Measurements from ENCODE around the gene SFXN2.
A peak's percentile ranks its signal among the peaks of the same experiment; 100 is the strongest.
"Not testable (repeated sequence)": the region's sequence is repeated elsewhere in the genome, so short reads cannot be mapped to it uniquely, and the experiment has no call there.

SFXN2 gene, protein sequence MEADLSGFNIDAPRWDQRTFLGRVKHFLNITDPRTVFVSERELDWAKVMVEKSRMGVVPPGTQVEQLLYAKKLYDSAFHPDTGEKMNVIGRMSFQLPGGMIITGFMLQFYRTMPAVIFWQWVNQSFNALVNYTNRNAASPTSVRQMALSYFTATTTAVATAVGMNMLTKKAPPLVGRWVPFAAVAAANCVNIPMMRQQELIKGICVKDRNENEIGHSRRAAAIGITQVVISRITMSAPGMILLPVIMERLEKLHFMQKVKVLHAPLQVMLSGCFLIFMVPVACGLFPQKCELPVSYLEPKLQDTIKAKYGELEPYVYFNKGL

DNA sequence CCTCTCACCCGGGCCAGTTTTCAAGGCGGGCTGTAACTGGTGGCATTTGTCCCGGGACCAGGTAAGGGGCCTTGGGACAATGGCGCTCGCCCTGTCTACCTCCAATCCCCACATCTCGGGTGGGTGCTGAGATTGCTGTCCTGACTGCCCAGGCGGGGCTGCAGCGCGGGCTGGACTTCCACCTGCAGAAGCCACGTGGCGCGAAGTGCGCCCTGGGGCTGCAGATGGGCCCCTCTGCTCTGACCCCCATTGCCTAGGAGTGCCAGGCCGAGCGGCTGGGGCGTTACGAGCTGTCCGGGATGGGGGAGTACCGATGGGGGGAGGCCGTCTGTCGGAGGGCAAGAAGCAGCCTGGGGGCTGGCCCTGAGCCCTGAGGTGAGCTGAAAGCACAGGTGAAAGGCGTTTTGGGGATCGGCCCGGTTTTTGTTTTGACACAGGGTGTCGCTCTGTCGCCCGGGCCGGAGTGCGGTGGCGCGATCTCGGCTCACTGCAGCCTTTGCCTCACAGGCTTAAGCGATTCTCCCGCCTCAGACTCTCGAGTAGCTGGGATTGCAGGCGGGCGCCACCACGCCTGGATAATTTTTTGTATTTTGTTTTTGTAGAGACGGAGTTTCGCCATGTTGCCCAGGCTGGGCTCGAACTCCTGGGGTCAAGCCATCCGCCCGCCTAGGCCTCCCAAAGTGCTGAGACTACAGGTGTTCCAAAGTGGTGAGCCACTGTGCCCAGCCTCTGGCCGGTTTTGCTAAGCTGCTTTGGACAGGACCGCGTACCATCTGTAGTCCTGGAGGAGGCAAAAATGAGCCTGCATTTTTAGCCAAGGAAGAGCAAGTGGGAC is at the start of gene SFXN2:
TSS of gene SFXN2 (plus strand) at position 16 of the 835 bp plus-strand sequence. CDS start 12,001 bp downstream, outside the sequence.
- peak in 1 of 2 donors; percentile 53 for DNase-seq

DNA sequence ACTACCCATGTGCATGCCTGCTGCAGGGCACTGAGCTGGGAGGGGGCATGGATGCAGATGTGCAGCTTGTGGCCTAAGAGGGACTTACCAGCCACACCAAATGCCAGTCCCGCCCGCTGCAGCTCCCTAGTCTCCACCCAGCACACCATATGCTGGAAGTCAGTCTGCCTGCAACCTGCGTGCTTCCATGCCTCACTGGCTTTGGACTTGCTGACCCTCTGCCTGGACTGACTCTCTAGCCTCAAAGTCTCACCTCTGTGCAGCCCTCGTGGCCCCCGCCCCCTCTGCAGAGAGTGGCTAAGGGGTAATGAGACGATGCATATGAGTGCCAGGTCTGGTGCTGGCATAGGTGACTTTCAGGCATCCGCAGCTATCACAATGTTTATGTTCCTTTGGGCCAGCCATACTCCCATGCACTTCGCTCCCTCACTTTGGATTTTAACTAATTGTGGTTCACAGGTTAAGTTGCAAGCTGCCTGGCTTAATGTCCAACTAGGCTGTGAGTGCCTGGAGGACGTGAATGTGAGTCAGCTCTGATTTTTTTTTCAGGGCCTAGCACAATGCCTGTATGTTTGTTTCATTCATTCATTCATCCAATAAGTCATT is 48.4 kb upstream of the SFXN2 start:
- DNase-seq: no peak

DNA sequence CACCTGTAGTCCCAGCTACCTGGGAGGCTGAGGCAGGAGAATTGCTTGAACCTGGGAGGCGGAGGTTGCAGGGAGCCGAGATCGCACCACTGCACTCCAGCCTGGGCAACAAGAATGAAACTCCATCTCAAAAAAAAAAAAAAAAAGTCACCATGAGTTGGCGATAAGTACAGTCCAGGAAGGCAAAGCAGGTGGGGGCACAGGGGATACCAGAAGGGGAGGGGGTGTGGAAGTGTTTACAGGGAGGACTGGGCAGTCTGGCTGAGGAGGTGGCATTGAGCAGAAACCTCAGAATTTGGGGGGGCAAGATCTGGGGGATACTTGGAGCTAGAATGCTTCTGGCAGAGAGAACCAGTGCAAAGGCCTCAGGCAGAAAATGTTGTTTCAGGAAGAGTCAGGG is 47.0 kb upstream of the SFXN2 start:
- DNase-seq: not testable (repeated sequence)

DNA sequence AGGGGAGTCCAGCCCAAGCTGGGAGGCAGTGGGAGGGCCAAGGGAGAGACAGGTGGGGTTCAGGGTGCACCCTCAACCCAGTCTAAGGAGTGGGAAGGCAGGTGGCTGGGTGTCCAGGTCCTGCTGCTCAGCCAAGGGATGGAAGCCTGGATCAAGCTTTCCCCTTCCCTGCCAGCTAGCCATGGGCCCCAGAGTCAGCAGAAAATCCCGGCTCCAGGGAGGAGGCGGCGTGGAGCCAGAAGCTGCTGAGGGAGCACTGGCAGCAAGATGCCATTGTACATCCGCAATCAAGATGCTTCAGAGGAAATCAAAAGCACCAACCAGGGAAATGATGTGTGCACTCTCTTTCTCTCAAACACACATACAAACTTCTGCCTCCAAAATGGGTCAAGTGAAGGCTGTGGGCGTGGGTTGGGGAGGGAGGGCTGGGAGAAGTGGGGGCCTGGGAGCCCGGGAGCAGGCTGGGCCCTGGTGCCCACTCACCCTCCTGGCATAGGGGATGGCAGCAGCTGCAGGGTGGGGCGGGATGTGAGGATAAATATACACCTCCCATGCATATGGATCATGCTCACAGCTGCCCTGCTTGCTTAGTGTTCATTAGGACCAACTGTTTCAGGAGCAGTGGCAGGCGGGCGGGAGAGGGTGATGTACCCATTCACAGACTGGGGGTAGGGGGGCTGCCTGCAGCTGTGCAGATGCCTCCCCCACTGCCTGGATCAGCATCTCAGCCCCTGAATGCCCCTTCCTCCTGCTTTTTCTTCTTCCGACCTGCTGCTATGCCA is 45.9 kb upstream of the SFXN2 start:
- no peak for DNase-seq

DNA sequence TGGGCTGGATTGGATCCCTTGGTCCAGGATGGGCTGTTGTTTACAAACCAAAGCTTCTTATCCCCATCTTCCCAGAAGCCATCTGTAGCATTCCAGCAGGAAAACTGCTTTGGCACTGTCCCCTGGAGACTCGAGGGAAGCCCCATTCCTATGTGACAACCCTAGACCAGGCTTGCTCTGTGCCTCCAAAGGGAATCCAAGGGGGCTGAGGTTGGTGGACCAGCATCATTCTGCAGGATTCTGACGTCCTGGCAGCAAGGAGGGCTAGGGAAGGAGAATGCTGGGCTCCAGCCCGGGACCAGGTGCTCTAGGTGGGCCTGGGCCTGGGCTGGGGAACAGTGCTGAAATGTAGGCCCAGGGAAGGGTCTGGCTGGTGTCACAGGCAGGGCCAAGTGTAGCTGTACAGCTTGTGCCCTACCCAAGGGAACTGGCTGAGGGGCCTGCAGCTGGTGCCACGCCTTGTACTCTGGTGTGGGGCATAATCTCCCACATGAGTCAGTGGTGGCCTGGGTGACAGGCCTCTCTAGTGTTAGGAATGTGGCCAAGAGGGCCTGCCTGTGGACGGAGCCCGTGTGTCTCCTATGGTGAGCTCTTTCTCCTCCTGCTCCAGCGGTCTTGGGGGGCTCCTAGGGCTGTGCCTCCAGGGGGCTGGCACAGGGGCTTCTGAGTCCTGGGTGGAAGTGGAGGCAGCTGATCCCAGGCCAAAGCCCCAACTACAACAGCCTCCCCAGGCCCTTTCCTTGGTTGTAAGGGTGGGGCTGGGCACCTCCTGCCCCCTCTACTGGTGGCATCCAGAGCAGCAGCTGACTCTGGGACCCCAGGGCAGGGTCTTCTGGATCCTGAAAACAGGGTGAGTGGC is 45.0 kb upstream of the SFXN2 start:
- no peak for DNase-seq

DNA sequence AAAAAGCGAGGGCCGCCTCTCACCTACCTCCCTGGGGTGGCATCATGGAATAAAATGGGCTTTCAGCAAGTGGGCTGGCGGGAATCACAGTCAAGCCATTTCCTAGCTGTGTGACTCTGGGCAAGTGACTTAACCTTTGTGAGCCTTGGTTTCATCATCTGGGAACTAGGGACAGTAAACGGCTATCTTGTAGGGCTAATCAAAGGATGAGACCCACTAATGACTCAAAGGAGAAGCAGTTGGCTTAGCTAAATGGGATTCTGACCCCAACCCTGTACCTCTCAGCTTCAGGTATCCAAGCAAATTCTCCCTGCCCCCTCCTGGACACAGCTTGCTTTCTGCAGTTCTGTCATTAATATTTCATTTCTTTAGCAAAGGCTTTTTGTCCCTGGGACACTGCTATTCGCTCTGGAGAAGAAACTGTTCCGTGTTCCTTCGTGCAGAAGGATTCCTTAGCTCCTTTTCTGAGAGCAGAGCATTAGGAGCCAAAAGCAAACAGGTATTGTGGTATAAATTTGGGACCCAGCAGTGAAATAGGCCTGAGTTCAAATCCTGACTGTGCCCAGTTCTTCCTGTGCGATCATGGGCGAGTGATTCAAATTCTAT is 44.3 kb upstream of the SFXN2 start:
- DNase-seq: no peak

DNA sequence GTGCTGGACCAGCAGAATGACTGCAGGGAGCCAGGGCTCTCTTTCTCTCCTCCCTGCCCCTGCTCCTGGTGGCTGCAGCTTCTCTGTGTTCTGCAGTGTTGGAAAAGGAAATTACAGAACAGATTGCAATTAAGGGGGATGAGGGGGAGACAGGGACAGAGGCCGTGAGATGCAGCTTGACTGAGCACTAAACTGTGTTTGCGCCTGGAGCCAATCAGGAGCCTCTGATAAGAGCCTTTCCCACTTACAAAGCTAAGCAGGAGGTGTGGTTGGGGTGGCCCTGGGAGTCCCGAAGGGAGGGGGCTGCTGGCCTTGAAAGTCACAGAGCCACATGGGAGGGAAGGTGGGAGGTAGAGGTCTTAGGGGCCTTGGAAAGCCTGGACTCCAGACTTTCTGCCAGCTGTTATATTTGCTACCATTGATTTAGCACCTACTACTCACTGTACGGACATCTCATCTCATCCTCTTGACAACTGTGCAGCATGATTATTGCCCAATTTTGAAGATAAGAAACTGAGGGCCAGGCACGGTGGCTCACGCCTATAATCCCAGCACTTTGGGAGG is 43.5 kb upstream of the SFXN2 start:
- no peak for DNase-seq

DNA sequence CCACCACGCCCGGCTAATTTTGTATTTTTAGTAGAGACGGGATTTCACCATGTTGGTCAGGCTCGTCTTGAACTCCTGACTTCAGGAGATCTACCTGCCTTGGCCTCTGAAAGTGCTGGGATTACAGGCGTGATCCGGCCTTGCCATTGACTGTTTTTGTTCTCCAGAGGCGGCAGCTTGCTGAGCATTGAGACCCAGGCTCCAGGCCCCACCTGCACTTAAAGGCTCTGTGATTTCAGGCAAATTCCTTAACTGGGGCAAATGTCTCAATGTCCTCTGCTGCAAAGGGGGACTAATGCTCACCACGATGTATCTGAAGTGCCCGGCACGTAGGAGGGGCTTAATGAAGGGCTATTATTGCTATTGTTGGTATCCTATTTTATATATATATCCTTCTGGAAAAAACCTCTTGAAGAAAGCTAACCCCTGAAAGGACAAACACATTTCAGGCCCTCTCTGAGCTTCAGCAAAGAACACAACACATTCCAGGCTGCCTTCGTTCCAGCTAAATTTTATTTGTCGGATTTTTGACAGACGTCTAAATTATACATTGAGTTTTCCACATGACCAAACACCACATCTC is 41.1 kb upstream of the SFXN2 start:
- DNase-seq: no peak

DNA sequence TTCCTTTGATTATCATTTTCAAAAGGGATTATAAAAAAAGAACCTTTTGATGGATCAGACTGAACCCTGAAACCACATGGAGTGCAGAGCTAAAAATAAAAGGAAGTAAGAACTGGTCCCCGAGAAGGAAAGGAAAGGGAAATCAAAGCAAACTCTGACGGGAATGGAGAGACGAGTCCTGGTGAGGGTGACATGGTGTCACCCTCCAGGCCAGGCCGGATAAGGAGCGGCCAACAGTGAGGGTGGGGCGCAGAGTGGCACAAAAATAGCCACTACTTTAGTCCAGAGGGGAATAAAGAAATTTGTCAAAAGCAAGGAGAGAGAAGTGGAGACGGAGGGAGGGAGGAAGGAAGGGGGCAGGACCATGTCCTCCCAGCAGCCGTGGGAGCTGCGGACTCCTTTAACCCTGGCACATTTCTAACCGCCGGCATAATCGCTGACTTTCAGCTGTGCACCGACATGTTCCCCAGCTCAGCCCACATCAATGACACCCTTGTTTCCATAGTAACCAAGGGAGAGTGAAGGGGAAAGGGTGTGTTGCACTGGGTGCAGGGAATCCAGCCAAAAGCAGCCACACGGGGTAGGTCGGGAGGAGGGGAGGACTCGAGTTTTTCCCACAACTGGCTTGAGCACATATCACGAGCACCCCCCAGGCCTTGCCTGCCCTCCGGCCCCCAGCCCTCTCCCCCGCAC is 40.5 kb upstream of the SFXN2 start:
- peak; percentile 71 to 86 for DNase-seq

DNA sequence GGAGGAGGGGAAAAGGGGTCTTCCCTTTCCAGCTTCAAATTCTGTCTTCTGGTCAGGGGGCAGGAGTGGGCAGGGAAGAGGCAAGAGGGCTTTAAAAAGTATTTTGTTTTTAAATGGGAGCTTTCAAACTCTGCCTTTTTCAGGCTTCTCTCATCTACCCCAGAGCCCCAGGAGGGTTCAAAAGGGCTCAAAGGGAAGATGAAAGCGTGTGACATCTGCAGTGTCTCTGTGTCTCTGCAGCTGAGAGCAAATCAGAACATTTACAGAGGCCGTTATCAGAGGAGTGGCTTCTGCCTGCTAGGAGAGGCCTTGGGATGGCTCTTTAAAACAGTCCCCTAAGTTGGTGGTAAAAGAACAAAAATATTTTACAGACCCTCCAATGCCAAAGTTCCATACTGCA is 39.9 kb upstream of the SFXN2 start:
- DNase-seq: peak in 1 of 2 donors; percentile 39

DNA sequence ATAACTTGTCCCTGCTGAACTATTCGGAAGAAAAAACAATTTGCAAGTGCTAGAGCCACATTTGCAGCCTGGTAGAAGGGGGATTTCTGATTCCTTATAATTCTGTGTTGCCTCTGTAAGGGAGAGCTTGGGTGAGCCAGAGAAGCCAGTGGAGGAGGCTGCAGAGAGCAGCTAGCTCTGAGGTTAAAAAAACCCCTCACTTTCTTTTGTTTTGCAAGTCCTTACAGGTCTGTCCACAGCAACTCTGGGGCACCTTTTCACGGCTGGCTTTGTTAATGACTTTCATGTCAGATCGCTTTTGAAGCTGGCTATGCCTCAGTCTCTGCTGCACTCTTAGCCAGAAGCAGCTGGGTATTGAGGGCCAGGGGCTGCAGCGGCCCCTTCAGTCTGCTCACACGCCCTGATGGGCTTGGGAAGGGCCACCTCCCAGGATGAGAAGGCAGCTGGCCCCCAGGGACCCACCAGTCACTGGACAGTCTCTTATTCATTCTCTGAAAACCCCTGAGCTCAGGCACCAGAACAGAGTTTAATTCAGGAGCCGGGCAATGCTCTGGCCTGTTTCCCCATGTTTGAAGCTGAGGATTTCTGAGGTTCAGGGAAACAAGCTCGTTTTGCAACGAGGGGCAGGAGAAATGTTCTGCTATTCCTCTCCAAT is 39.3 kb upstream of the SFXN2 start:
- no peak for DNase-seq

DNA sequence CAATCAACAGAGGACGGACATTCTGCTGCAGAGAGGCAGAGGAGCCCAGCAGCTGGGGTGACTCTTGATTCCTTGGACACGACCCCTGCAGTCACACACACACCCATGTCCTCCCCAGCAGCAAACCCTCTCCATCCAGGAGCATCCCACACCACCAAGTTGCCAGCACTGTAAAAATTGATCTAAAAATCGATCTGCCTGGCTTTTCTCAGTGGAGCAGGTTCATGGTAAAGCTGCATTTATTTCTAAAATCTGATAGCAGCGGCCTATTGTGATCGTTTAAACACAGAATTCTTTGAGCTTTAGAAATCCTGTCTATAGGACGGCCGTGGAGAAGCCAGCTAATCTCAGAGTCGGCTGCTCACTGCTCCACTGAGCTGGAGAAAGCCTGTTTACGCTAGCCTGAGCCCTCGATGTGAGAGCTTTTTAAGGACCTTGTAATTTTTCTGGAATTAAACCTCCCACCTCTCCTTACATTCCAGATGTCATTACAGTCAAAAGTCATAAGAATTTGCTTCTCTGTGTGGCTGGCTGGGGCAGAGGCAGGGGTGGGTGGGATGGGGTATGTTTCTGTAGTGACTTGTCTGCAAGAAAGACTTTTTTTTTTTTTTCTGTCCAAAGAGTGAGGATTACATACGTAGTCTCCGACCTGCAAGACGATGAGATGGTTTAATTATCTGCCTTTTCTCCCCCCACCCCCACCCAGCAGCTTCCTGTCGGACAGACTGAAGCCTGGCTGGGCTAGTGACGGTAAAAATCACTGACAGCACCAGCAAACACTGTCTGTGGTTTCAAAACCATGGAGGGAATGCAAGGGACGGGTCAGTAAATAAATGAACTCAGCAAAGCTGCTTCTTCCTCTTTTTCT is 38.5 kb upstream of the SFXN2 start:
- peak in 1 of 2 donors; percentile 40 for DNase-seq

DNA sequence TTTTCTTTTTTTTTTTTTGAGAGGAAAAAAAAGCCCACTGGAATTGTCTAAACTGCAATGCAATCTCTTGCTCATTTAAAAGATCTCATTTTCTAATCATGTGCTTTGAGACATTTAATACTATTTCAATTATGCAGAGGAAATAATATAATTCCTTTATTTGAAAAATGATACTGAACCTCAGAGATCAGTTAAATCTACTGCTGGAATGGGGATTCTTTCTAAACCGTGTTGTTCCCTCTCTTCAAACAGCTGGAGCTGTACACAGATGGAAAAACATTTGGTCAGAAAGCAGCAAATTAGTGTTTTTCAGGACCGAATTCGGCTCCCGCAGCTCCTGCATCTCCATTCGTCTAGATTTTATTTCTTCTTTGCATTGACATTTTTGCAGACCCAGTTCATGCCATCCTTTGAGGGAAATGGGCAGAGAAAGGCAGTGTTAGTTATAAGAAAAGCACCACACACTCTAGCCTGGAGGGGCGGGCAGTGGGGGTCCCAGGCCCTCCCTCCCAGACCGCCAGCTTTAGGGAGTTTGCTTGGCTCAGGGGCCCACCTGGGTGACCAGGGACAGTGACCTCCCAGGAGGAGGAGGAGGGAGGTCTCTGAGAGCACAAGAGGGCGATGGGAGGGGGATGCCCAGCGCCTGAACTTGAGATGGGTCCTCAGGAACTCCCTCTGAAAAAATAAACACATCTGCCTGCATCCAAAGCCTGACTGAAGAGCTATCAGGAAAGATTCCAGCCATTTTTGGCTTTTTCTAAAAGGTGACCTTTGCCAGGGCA is 37.7 kb upstream of the SFXN2 start:
- DNase-seq: no peak

DNA sequence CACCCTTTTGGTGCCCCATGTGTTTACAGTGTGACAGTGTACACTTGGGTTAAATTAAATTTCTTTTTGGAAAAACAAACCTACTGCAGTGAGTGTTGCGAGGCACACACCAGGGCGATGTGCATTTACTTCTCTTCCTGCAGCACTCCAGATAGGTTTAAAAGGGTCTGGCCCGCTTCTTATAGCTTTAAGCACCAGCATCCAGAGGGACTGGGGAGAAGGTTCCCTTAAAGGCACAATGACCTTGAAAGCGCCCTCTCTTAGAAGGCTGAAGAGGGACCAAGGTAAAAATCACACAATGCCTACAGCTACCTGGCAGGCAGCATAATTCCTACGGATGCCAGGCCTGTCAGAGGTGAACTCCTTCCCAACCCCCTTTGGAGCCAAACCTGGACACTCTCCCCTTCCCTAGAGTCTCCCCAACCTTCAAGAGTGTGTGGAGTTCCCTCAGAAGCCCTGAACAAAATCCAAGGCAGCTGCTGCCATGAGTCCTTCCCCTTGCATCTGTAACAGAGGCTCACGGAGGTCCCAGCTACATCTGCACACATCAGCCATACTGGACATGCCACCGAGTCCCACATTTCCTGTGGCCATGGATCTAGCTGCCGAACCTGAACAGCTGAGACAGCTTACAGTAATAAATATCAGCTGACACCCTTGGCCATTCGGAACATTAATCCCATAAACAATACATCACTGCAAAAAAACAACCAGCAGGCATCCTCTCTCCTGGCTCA is 36.9 kb upstream of the SFXN2 start:
- no peak for DNase-seq

DNA sequence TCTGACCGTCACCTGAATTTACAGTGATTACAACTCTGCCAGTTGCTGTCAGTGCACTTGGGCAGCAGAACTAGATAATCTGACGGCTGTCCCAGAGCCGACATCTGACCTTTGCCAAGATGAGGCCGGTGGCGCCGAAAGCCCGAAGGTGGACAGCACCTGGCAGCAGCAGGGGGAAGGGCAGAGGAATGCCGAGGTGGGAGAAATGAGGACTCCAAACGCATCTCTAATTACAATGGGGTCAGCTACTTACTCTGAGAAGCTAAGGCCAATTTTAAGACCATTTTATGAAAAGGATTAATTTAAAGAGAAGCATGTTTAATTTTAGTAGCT is 36.4 kb upstream of the SFXN2 start:
- no peak for DNase-seq

DNA sequence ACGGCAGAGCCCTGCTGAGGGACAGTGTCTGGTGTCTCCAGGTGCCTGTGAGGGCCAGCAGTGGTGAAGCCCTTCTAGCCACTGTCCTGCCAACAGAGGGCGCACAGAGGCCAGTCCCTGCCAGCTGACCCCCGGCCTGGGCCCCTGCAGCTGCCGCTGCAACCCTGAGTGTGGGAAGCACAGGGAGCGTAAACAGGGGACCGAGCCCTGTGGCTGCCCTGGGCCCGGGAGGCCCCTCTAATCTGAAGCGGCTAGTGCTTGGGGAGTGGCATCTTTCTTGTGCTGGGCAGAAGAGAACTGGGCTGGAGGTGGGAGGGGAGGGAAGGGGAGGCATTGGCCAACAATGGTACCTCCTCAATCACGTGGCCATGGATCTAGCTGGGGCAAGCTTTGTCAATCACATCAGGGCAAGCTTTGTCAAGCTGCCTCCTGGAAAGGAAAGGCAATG is 35.6 kb upstream of the SFXN2 start:
- peak; percentile 27 to 32 for DNase-seq

DNA sequence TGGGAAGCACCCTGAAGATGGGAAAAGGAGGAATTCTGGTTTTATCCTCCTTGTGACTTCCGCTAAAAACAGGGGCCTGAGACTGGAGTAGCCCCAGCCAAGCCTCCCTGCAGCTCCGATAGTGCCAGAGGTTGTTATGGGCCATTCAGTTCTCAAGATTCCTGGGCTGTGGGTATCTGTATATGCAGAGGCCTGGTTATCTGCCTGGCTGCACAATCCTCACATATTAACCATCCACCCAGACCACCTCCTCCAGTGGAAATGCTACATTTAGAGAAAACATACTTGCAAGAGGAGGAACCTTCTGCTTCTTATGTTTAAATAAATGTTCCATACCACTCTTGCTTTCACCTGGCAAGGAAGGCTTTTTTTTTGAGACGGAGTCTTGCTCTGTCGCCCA is 34.8 kb upstream of the SFXN2 start:
- DNase-seq: no peak

Data from CD4-positive, alpha-beta T cell treated with Interferon alpha-2 for 1 hour (primary cell).